HUES48 (cell line): Measurements from ENCODE around the gene SQSTM1.

Experiments
- H3K27ac ChIP-seq: one replicate; pipeline ENCODE4 v1.7.0; 2013; ENCODE audit warnings: low read depth, low read length, inconsistent platforms
- H3K27me3 ChIP-seq: 2 replicates; pipeline ENCODE4 v1.6.1; 2013; ENCODE audit warnings: mild to moderate bottlenecking, low read length; ENCODE audit not compliant: control insufficient read depth, insufficient read depth
- H3K36me3 ChIP-seq: 2 replicates; pipeline ENCODE4 v1.6.1; 2013; ENCODE audit warnings: low read length; ENCODE audit not compliant: control insufficient read depth, insufficient read depth
- H3K4me1 ChIP-seq: 2 replicates; pipeline ENCODE4 v1.6.1; 2013; ENCODE audit warnings: mild to moderate bottlenecking, low read length; ENCODE audit not compliant: control insufficient read depth, insufficient read depth
- H3K4me3 ChIP-seq: 2 replicates; pipeline ENCODE4 v1.5.1; 2013; ENCODE audit warnings: mild to moderate bottlenecking, low read depth, low read length
- H3K9ac ChIP-seq: 2 replicates; pipeline ENCODE4 v1.6.1; 2013; ENCODE audit warnings: mild to moderate bottlenecking, low read depth, low read length, moderate library complexity
- H3K9me3 ChIP-seq: 2 replicates; pipeline ENCODE4 v1.6.1; 2013; ENCODE audit warnings: low read length; ENCODE audit not compliant: control insufficient read depth, insufficient read depth

Gene SQSTM1

GRCh38 chr5:179801304-179802206 is 19.1 kb upstream of the SQSTM1 start:
- Histone ChIP-seq H3K27me3 (no peaks in the 10 kb centered on the region), H3K27ac (no peak overlapping the region), H3K4me1 (peaks cover 25% of the 10 kb centered on the region), H3K9ac (no peak overlapping the region), H3K9me3 (no peaks in the 10 kb centered on the region), H3K4me3 (no peak overlapping the region), H3K36me3 (peaks cover 33% of the 10 kb centered on the region)

DNA sequence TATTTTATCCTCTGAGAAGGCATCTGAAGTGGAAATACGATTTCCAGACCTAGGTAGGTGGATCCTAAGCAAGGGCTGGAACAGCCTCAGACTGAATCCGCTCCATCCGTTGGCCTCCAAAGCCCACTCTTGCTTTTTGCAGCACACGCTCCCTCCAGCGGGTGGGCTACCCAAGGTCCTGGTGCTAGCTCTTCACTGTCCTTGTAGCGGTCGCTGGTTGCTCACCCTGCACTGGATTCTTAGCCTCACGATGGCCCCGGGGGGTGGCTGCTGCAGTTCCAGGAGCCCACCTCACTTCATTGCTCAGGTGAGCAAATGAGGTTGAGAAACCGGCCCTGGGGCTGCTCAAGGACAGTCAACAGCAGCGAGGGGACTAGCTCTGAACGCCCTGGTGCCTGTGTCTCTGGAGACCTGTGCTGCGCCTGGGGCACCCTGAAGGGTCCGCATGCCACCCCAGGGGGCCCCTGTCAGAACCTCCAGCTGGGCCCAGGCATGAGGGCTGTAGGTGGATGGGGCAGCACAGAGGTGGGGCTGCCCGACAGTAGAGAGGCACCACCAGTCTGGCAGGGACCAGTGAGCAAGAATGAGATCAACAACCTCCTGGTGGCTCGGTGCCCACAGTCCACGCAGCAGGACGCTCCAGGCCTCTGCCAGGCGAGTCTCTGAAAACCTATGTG is 18.4 kb upstream of the SQSTM1 start:
- no peak overlapping the region for H3K9ac ChIP-seq
- peaks cover 32% of the 10 kb centered on the region for H3K36me3 ChIP-seq
- H3K27ac ChIP-seq = no peak overlapping the region
- H3K4me1 ChIP-seq = peaks cover 25% of the 10 kb centered on the region
- H3K9me3 ChIP-seq = no peaks in the 10 kb centered on the region
- no peaks in the 10 kb centered on the region for H3K27me3 ChIP-seq
- no peak overlapping the region for H3K4me3 ChIP-seq

DNA sequence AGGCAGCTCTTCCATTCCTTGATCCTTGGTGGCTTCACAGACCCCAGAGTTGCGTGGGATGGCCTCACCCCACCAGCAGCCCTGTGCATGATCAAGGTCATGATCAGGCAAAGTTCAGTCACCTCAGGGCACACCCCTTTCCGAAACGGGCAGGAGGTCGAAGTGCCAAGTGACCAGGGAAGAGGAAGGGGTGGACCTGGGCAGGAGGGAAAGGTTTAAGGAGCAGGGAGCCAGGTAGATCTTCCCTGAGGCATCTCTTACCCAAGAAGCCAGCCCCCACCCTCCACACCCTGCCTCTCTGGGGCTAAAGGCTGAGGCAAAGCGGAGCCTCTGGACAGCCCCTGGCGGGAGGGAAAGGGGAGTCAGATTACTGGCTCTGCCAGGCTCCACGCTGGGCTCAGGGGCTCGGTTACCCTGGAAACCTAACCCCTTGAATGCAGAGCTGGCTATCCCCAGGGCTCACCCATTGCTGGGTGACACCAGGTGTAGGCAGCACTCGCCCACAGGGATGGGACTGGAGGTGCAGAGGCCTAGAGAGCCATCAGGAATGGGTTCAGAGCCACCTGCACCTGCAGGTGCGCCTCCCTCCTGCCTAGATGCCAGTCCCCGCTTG is 17.6 kb upstream of the SQSTM1 start:
- H3K4me1 ChIP-seq = peaks cover 25% of the 10 kb centered on the region
- H3K9me3 ChIP-seq = no peaks in the 10 kb centered on the region
- H3K4me3 ChIP-seq = no peak overlapping the region
- no peaks in the 10 kb centered on the region for H3K27me3 ChIP-seq
- H3K36me3 ChIP-seq = peaks cover 24% of the 10 kb centered on the region
- no peak overlapping the region for H3K9ac ChIP-seq
- no peak overlapping the region for H3K27ac ChIP-seq

DNA sequence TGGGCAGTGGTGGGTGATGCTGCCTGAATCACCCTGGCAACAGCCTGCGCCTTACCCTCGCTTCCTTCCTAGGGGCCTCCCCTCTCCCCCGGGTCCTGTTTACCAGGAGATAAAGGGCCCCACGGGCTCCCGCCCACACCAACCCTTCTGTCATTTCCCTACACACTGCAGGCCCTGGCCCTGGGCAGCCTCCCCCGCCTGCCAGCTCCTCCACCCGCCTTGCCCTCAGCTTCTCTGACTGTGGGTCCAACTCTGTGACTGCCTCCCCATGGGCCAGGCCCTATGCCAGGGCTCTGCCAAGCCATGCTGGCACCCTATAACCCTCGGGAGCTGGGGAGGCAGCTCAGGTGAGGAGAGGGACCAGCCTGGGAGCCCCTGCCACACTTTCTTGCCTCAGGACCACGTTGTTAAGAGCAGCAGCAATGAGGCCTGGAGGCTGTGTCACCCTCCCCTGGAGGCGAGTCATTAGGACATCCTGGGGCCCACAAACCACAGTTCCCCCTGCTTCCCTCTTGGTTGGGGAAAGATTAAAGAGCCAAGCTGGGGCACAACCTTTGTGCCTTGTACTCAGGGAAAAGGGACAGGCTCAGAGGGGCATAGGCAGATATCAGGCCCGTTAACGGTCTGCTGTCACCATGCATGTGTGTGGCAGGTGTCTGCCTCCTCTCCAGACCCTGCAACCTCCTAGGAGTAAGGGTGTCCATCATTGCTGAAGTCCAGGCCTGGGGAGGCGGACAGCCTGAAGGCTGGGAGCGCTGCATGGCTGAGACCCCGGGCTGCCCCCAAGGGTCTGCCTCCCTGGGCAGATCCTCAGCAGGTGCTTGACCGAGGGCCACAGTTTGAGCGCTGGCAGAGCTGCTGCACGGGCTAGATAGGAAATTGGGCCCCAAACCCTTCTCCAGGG is 16.8 kb upstream of the SQSTM1 start:
- peaks cover 25% of the 10 kb centered on the region for H3K4me1 ChIP-seq
- H3K27me3 ChIP-seq = no peaks in the 10 kb centered on the region
- H3K9ac ChIP-seq = no peak overlapping the region
- H3K4me3 ChIP-seq = no peak overlapping the region
- H3K27ac ChIP-seq = no peak overlapping the region
- no peaks in the 10 kb centered on the region for H3K9me3 ChIP-seq
- peaks cover 16% of the 10 kb centered on the region for H3K36me3 ChIP-seq

DNA sequence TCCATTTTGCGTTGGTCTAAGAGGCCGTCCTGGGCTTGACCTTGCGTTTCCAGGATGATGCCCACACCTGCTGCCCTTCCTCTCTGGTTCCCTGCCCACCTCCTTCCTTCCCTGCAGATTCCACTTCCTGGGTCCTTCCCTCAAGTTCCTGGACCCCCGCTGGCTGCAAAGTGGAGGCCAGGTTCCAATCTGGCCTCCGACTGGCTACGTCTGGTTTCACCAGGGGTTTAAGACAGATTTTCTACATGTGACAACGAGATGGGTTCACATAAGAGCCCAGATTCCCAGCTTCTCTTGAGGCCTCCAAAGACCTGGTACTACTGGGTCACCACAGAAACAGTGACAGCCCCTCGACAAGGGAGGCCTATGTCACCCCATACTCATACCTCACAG is 16.2 kb upstream of the SQSTM1 start:
- Histone ChIP-seq H3K27me3 (no peaks in the 10 kb centered on the region), H3K9ac (no peak overlapping the region), H3K36me3 (peaks cover 9% of the 10 kb centered on the region), H3K4me1 (peaks cover 25% of the 10 kb centered on the region), H3K4me3 (no peak overlapping the region), H3K9me3 (no peaks in the 10 kb centered on the region), H3K27ac (no peak overlapping the region)

GRCh38 chr5:179805070-179805528 is 15.6 kb upstream of the SQSTM1 start:
- Histone ChIP-seq H3K27me3 (no peaks in the 10 kb centered on the region), H3K36me3 (peaks cover 4% of the 10 kb centered on the region), H3K4me1 (peaks cover 25% of the 10 kb centered on the region), H3K9me3 (no peaks in the 10 kb centered on the region), H3K9ac (peak overlapping the region; percentile 55; the same call in 1 of the 2 replicates), H3K4me3 (peak overlapping the region; percentile 72), H3K27ac (no peak overlapping the region)

- peak overlapping the region; percentile 51 for H3K27ac ChIP-seq
- H3K27me3 ChIP-seq = no peaks in the 10 kb centered on the region
- H3K9ac ChIP-seq = peak overlapping the region; percentile 55; the same call in 1 of the 2 replicates
- H3K4me3 ChIP-seq = peak overlapping the region; percentile 72
- H3K36me3 ChIP-seq = no peaks in the 10 kb centered on the region; the same call in 1 of the 2 replicates
- H3K9me3 ChIP-seq = no peaks in the 10 kb centered on the region
- H3K4me1 ChIP-seq = peaks cover 25% of the 10 kb centered on the region
These were observed 15.0 kb upstream of the SQSTM1 start for GRCh38 chr5:179805529-179806249.

GRCh38 chr5:179806250-179807048 is 14.3 kb upstream of the SQSTM1 start, which contains the start of gene MGAT4B:
TSS of gene MGAT4B (minus strand) at chr5:179806866. CDS start at chr5:179806583, 283 bp downstream.
- no peaks in the 10 kb centered on the region for H3K27me3 ChIP-seq
- peak within 1 kb of the TSS; percentile 72 for H3K4me3 ChIP-seq
- H3K4me1 ChIP-seq = peaks cover 25% of the 10 kb centered on the region
- no peaks in the 10 kb centered on the region for H3K9me3 ChIP-seq
- H3K36me3 ChIP-seq = no peaks in the 10 kb centered on the region
- peak within 1 kb of the TSS; percentile 66; the same call in 1 of the 2 replicates for H3K9ac ChIP-seq
- peak within 1 kb of the TSS; percentile 61 for H3K27ac ChIP-seq

DNA sequence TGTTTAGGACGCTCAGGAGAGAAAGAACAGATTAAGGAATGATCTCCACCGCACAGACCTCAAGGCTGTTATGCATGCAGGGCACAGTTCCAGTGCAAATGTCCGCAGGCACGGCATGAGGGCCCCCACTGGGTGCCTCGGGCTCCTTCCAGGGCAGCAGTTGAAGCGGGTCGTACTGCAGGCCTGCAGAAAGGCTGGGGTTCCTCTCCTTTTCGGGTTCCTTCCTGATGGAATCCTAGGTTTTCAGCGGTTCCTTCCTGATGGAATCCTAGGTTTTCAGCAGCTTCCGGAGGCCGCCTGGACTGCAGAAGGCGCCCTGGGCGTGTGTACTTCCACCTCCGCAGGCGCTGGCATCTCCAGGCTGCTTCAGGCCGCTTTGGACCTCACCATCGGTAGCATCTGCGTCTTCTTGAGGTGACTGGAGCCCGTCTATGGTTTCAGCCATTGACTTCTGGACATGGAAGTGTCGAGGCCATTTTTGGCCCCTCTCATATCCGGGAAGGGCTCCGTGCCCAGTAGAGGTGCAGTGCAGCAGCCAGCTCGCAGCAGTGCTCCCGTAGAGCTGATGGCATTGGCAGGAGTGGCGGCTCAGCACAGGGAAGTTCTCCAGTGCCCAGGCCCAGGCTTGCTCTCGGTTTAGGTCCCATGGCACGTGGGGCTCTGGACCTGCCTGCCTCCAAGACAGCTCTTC is 8.4 kb upstream of the SQSTM1 start:
- Histone ChIP-seq H3K27me3 (peaks cover 2% of the 10 kb centered on the region; the same call in 1 of the 2 replicates), H3K9me3 (no peaks in the 10 kb centered on the region), H3K9ac (no peak overlapping the region), H3K27ac (no peak overlapping the region), H3K4me3 (no peak overlapping the region), H3K36me3 (peaks cover 10% of the 10 kb centered on the region), H3K4me1 (peaks cover 7% of the 10 kb centered on the region; the same call in 1 of the 2 replicates)
